ENCODE results near the gene UBA6.

UBA6 gene

GRCh38 chr4:67701517-67701850, 529 bp upstream of the UBA6 start:
- no peak for DNase-seq
- TF ChIP-seq CTCF (IDR thresholded peaks at IDR 0.05; ENCODE audit: low read depth, low read length, missing control alignments) = no peak
- H3K27ac ChIP-seq = peak overlapping the region; percentile 84
- H3K27me3 ChIP-seq (replicated peaks) = no peaks in the 10 kb centered on the region
- no peaks in the 10 kb centered on the region for H3K36me3 ChIP-seq (replicated peaks)
- in situ Hi-C loops (cut with HindIII; ENCODE audit: low pct_ligation_motif_present, low sequenced_read_pairs) = no loop called here
- peak overlapping the region; percentile 82 for H3K4me3 ChIP-seq (ENCODE audit: low read depth, low read length)

- in situ Hi-C loops (cut with HindIII; ENCODE audit: low pct_ligation_motif_present, low sequenced_read_pairs) = no loop called here
- no peak for TF ChIP-seq CTCF (IDR thresholded peaks at IDR 0.05; ENCODE audit: low read depth, low read length, missing control alignments)
- DNase-seq = no peak
- peak overlapping the region; percentile 82 for H3K4me3 ChIP-seq (ENCODE audit: low read depth, low read length)
- no peaks in the 10 kb centered on the region for H3K27me3 ChIP-seq (replicated peaks)
- H3K27ac ChIP-seq = peak overlapping the region; percentile 84
- H3K36me3 ChIP-seq (replicated peaks) = no peaks in the 10 kb centered on the region
Observed at GRCh38 chr4:67700116-67700737, 728 bp downstream of the UBA6 start.

- Histone ChIP-seq H3K36me3 (replicated peaks) (no peaks in the 10 kb centered on the region), H3K4me3 (ENCODE audit: low read depth, low read length) (peak overlapping the region; percentile 82), H3K27me3 (replicated peaks) (no peaks in the 10 kb centered on the region), H3K27ac (no peak overlapping the region)
- TF ChIP-seq CTCF (IDR thresholded peaks at IDR 0.05; ENCODE audit: low read depth, low read length, missing control alignments) = no peak
- in situ Hi-C loops (cut with HindIII; ENCODE audit: low pct_ligation_motif_present, low sequenced_read_pairs) = no loop called here
- no peak for DNase-seq
Observed at GRCh38 chr4:67699603-67700002, 1.4 kb downstream of the UBA6 start.

- no peak overlapping the region for H3K4me3 ChIP-seq (ENCODE audit: low read depth, low read length)
- in situ Hi-C loops (cut with HindIII; ENCODE audit: low pct_ligation_motif_present, low sequenced_read_pairs) = no loop called here
Observed at GRCh38 chr4:67697860-67698687, 2.9 kb downstream of the UBA6 start.

GRCh38 chr4:67696061-67696460, 4.9 kb downstream of the UBA6 start:
- Histone ChIP-seq H3K27me3 (replicated peaks) (no peaks in the 10 kb centered on the region), H3K27ac (no peak overlapping the region), H3K4me3 (ENCODE audit: low read depth, low read length) (no peak overlapping the region), H3K36me3 (replicated peaks) (peaks cover 15% of the 10 kb centered on the region)
- no peak for DNase-seq
- TF ChIP-seq CTCF (IDR thresholded peaks at IDR 0.05; ENCODE audit: low read depth, low read length, missing control alignments) = no peak
- in situ Hi-C loops (cut with HindIII; ENCODE audit: low pct_ligation_motif_present, low sequenced_read_pairs) = no loop called here

More at GRCh38 chr4:67697860-67698687, 2.9 kb downstream of the UBA6 start:
- TF ChIP-seq CTCF (IDR thresholded peaks at IDR 0.05; ENCODE audit: low read depth, low read length, missing control alignments) = no peak
- no peak for DNase-seq
- Histone ChIP-seq H3K36me3 (replicated peaks) (peaks cover 2% of the 10 kb centered on the region), H3K27me3 (replicated peaks) (no peaks in the 10 kb centered on the region), H3K27ac (no peak overlapping the region)
